HG03432 (cell line): ENCODE results near the gene TPX2.

ENCODE experiments used
- ATAC-seq: cut with Tn5 transposase; IDR thresholded peaks from one replicate; pipeline ENCODE4 v1.9.1; 2021; ENCODE audit warnings: mild to moderate bottlenecking, moderate library complexity; ENCODE audit not compliant: unreplicated experiment

TPX2 gene

DNA sequence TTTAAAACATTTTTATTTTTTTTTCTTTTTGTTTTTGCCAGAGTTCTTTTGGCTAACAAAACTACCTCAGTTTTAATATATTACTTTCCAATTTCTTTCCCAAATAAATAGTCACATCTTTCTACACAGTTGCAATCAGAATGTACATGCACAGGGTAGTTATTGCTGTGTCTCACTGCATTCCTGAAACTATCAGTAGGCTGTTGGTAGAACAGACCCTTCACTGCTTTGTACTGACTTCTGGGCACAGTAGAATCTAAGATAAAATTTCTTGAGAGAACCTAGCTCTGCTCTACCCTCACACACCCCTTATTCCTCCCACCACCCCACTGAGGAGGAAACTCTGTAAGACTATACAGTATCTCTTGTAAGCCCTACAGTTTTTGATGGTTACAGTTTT is 19.9 kb downstream of the TPX2 start:
- no peak for ATAC-seq

DNA sequence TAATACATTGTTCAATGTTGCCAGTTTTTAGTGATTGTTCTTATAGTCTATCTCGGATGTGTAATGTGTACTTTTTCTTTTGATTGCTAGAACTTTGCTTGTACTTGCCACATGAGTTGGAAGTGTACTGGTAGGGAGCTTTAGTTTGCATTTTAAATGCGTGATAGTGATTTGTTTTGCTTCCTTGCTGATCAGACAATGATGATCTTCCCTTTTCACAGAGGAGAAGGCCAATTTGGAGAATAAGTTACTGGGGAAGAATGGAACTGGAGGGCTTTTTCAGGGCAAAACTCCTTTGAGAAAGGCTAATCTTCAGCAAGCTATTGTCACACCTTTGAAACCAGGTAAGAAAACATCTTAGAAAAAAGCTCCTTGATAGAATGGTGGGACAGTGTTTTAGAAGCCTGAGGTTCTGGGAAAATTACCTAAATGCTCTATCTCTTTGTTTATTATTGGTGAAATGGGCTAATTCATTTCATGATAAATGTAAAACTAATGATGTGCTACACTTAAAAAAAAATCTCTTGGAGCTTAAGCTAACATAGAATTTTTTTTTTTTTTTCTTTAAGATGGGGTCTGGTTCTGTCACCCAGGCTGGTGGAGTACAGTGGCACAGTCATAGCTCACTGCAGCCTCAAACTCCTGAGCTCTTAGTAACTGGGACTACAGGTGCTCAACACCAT is 20.9 kb downstream of the TPX2 start:
- ATAC-seq: no peak

DNA sequence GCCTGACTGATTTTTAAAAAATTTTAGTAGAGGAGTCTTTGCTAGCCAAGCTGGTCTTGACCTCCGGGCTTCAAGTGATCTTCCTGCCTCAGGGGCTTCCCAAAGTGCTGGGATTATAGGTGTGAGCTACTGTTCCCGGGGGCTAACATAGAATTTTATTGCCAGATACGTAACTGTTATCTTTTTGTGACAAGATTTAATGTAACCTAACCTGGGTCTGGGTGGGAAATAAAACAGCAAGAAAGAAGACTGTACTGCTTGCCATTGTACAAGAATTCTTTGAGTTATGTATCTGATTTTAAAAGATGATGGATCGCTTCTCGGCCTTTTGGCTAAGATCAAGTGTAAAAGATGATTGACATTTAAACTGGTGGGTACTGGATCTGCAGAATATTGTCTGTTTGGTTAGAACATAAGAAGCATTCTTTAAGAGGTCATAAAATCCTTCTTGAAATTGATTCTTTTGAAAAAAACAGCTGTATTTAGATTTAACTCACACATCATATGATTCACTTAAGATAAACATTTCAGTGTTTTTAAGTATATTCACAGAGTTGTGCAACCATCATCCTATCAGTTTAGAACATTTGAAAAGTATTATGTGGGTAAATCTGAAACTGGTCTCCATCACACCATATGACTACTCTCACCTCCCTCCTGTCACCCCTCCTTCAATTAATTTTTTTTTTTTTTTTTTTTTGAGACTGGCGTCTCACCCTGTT is 21.6 kb downstream of the TPX2 start:
- ATAC-seq: no peak

DNA sequence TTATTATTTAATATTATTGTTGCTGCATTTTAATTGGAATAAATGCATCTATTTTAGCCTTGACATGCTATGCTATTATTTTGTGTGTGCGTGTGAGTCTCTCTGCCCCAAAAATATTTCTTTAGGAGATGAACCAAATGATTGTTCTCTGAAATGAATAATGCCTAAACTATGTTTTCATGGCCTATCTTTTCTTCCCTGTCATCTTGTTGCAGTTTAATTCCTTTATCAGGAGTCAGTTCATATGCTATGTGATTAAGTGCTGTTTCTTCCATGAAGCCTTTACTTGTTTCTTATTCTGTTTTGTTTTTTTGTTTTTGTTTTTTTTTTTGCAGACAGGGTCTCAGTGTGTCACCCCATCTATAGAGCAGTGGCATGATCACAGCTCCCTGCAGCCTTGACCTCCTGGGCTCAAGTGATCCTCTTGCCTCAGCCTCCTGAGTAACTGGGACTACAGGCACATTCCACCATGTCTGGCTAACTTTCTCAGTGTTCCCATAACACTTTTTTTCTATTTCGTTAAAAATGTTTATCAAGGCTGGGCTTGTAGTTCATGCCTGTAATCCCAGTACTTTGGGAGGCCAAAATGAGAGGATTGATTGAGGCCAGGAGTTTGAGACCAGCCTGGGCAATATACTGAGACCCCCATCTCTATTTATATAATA is 25.7 kb downstream of the TPX2 start:
- ATAC-seq: no peak

DNA sequence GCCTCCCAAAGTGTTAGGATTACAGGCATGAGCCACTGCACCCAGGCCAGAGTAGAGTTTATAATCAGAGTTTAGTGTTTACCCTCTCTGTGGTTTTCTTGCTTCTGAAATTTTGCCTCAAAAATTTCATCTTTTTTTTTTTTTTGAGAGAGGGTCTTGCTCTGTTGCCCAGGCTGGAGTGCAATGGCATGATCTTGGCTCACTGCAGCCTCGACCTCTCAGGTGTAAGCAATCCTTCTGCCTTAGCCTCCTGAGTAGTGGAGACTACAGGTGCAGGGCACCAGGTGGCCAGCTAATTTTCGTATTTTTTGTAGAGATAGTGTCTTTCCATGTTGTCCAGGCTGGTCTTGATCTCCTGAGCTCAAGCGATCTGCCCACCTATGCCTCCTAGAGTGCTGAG is 28.7 kb downstream of the TPX2 start:
- ATAC-seq: no peak

DNA sequence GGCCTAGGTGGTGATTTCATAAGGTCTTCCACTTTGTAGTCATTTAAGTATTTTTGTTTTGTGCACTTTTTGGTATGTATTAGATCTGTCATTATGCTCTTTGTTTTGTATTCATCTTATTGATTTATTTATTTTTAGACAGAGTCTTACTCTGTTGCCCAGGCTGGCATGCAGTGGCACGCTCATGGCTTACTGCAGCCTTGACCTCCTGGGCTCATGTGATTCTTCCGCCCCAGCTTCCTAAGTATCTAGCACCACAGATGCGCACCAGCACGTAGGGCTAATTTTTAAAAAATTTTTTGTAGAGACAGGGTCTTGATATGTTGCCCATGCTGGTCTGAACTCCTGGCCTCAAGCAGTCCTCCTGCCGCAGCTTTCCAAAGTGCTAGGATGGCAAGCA is 30.6 kb downstream of the TPX2 start:
- ATAC-seq: no peak

DNA sequence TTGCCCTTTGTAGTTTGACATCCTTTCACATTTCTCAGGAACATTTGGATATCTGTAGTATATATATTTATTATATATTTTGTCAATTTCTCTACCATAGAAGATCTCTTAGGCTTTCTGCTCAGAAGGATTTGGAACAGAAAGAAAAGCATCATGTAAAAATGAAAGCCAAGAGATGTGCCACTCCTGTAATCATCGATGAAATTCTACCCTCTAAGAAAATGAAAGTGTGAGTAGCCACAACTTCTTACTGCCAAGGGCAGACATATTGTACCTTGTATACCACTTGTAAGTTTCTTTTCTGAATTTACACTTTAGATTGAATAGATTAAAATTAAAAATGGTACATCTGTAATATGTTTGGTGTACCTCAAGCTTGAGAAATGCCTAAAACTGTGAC is 31.2 kb downstream of the TPX2 start:
- ATAC-seq: no peak

DNA sequence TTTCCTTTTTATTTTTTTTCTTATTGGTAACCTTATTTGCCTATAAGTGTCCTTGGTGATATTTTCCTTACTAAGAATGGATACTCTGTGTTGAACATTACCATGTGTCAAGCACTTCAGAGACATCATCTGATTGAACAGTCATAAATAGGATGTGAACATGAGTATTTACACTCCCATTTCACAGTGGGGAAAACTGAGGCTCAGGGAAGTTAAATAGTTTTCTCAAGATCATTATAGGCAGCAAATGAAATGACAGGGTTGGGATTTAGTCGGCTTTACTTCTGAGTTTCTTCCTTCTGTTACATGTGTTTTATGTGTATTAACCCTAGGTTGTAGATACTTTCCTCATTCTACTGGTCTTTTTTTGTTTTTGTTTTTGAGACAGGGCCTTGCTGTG is 35.3 kb downstream of the TPX2 start:
- no peak for ATAC-seq

DNA sequence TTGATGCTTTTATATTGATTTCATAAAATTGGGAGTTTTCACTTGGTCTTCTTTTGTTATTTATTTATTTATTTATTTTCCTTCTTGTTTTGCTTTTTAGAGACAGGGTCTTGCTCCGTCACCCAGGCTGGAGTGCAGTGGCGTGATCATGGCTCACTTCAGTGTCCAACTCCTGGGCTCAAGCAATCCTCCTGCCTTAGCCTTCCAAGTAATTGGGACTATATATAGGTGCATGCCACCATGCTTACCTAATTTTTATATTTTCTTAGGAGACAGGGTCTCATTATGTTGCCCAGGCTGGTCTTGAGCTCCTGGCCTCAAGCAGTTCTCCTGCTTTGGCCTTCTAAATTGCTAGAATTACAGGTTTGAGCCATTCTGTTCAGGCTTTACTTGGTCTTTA is 41.7 kb downstream of the TPX2 start:
- no peak for ATAC-seq

DNA sequence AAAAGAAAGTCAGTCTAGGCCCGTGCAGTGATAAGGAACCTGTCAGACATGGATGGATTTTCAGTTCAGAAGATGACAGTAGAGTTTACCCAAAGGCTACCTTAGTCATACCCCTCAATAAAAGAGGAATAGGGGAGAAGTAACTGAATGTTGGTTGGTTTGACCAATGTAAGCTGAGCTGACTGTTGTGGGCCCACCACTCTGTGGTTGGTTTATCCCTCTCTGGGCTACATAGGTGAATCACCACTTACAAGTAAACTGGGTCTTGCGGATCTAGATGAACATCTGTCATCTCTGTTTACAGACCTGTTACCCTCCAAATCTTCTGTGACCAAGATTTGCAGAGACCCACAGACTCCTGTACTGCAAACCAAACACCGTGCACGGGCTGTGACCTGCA is 42.9 kb downstream of the TPX2 start:
- ATAC-seq: no peak

DNA sequence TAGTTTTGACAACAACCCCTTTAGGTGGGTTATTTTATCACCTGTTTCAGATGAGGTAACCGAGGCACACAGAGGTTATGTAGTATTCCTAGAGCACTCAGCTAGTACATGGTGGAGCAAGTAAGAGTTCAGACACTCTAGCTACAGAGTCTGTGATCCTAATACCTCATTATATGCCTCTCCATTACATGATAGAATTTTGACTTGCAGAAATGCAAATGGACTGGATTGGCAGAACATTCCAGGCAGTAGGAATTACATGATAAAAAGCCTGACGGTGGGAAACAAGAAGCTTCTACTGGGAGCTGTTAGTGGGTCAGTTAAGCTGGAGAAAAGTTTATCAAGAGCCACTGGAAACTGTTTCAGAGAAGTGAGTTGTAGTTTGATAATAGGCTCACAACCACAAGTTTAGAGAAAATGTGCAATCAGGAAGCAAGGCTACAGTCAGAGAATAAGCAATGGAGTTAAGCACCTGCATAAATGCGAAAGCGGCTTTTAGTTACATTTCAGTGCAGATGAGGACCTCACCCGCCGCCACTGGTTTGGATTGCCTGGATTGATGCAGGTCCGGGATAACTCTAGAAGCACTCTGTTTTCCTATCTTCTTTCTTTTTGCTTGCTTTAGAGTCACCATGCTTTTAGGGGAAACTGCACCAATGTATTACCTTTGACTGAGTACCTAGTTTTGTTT is 45.4 kb downstream of the TPX2 start:
- ATAC-seq: no peak

DNA sequence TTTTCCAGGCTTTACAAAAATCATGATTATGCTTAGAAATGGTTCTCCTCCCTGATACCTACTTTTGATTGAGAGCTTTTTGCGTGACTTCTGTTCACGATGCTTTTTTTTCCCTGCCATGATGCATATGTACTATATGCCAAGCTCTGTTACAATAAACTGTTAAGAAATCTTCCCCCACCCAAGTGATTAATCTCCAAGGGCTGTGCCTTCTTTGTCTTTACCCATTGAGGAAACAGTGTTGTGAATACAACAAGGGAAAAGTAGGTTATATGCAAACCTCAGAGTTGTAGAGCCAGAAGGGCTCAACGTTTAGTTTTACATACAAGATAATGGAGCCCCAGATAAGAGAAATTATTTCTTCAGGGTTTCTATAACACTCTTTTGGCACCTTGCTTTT is 46.0 kb downstream of the TPX2 start:
- no peak for ATAC-seq

DNA sequence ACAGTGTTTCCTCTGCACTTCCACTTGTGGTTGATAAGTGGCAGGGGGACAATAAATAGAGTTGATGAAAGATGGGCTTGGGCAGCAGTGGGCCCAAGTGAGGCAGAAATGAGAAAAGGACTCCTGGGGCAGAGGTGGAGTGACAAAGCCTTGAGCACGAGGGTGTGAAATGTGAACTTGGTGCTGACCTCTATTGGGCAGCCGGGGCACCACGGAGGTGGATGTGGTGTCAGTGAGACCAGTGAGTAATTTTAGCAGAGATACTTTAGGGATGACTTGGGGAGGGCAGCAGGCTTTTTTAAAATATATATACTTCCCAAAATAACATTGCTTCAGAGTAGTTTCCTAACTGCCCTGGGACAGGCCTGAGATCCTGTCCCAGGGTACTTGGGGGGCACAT is 49.5 kb downstream of the TPX2 start:
- no peak for ATAC-seq

DNA sequence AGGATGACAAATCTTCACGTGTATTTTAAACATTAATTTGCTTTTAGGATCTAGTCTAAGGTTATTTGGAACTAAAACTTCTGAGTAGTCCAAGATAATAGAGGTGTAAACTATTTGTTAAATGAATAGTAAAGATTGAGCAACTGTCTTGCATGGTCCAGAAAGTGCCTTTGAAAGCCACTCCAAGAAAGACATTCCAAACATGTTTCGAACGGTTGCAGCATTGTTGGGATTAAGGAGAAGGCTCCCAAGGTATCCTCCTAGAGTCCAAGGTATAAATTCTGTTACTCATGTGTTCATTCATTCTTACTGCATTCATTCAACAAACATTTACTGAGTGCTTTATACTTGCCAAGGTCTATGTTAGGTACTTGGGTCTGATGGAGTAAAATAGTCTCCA is 51.3 kb downstream of the TPX2 start:
- no peak for ATAC-seq

DNA sequence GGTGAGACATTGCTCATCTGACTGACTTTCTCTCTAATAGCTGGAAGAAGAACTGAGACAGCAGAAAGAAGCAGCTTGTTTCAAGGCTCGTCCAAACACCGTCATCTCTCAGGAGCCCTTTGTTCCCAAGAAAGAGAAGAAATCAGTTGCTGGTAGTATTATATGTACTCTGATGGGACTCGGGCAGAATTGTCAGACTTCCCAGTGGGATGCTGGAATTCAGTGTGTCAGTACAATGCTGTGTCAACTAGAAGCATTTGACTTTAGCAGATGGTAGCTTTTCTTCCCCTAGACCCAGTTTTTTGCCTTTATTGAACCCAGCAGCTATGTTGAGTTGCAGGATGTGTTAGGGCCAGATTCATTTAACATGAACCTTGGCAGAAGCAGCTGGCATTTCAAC is 58.3 kb downstream of the TPX2 start:
- ATAC-seq: no peak

DNA sequence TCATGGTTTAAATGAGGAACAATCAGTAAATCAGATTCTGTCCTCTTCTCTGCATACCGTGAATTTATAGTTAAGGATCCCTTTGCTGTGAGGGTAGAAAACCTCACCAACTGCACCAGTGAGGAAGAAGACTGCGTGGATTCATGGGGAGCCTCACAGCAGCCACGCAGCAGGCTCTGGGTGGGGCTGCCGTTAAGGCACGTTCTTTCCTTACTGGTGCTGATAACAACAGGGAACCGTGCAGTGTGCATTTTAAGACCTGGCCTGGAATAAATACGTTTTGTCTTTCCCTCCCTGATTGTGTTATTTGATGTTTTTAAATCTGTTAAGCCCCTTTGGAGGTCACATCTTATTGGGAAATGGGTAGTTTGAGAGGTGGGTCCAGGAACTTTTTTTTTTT is 62.4 kb downstream of the TPX2 start:
- ATAC-seq: no peak

DNA sequence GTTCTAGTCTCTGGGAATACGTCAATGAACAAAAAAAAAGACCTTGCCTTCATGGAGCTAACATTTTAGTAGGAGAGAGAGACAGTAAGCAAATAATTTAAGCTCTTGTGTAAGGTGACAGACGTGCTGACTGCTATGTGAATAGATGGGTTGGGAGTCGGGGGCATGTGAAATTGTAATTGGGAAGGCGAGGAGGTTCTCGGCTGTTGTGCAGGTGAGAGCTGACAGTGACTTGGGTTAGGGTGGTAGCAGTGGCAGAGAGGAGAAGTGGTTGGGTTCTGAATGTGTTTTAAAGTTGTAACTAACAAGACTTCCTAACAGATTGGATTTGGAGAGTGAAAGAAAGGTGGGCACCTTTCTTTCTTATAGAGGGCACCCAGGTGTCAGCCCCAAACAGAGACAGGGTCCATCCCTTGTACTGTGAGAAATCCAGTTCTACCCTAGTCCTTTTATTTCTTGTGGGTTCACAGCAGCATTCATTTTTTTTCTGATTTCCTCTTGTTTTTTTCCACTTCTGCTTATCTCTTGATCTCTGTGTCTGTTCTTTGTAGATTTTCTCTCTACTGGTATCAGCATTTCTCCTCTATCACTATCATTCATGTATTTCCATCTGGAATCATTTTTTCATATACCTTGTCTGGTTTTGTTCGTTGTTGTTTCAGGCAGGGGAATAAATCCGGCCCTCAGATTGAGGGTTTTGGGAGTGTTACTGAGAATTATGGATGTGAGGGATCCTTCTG is 64.6 kb downstream of the TPX2 start:
- ATAC-seq: no peak

DNA sequence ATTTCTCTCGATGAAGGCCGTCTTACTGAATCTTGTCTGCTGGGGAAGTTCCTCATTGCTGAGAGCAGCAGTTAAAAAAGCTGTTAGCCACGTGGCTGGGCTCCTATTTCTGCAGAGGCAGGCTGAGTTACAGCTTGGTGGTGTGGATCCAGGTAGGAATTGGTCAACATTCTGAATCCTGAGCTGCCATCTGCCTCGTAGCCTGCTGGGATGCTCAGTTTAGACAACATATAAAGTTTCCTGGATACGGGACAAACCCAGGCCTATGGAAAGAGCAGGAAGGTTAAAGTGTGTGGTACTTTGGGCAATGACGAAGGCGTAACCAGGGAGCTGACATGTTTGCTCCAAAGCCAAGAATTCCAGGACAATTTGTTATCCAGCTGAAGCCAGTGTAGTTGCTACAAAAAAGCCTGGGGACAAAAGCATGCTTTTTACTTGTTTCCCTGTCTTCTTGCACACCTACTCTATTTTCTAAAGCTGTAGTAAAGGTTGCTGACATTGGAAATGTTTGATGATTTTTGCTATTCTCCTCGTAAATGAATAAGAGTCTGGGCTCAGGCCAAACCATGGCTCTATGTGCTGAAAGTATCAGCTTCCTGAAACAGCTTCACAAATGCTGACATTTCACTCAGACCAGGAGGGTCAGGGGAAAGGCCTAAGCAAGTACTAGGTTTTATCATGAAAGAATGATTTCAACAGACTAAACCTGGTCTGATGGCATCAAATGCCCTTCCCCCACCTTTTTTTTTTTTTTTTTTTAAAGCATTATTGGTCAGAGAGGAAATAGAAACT is 67.7 kb downstream of the TPX2 start:
- ATAC-seq: no peak

DNA sequence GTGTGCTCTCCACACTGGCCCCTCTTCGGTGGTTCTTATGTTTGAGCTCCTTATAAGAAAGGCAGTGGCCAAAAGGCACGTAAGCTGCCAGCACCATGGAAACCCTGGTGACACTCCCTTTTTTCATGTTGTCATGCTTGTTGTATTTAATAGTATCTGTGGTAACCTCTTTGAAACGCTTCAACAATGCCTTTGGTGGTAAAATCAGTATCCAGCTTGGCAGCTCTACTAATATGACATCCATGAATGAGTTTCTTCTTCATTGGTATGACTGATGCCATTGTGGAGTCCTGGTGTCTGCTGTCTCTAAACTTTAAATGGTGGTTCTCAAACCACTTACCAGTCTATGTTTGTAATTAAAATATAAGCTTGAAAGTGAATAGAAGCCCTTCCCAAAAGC is 69.4 kb downstream of the TPX2 start:
- ATAC-seq: no peak

DNA sequence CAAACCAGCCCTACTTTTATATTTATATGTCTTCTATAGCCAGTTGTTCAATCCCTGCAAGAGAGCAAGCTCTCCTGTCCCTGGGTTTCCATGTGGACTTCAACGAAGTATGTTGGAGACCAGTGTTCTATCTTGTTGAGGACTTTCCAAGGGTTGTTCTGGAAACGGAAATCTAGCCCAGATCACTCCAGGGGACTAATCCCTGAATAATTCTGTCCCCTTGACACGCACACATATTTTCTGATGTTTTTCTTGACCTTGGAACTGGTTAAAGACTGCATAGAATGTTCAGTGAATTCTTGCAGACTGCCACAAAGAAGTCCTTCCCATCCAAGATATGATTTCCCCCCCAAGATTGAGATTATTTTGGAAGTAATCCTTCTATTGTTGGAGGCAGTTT is 70.6 kb downstream of the TPX2 start:
- no peak for ATAC-seq
